Embryonic facial prominence (tissue), 1 donor: ENCODE data around the gene USP46.

Source experiments
- DNase-seq: peaks from one replicate; pipeline ENCODE4 v3.0.0-alpha.2; 2016; ENCODE audit errors: extremely low spot score

USP46 gene, protein sequence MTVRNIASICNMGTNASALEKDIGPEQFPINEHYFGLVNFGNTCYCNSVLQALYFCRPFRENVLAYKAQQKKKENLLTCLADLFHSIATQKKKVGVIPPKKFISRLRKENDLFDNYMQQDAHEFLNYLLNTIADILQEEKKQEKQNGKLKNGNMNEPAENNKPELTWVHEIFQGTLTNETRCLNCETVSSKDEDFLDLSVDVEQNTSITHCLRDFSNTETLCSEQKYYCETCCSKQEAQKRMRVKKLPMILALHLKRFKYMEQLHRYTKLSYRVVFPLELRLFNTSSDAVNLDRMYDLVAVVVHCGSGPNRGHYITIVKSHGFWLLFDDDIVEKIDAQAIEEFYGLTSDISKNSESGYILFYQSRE

GRCh38 chr4:52659001-52659721 lies at the start of gene USP46:
USP46 (minus strand) TSS chr4:52659301; CDS start chr4:52659150, 151 bp downstream.
- DNase-seq, result peak; percentile 47

DNA sequence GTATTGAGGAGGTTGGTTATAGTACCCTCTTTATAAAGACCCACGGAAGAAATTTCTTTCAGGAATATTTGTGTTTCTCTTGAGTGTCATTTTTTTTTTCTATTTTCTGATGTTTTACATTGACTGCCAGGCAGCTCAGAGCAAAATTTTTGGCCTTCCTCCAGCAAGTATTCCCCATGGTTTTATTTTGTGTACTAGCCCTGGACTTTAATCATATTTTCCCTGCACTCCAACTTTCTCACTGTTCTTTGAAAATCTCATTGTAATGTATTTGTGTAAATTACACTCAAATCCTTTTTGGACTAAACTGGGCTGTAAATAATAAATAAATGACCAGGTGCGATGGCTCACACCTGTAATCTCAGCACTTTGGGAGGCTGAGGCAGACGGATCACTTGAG lies 45.6 kb upstream of the USP46 start:
- DNase-seq, result no peak

- DNase-seq, result no peak
Observed at GRCh38 chr4:52704133-52704532, 45.0 kb upstream of the USP46 start.

GRCh38 chr4:52701207-52701606 lies 42.1 kb upstream of the USP46 start:
- DNase-seq, result no peak

GRCh38 chr4:52694936-52695335 lies 35.8 kb upstream of the USP46 start:
- no peak for DNase-seq

DNA sequence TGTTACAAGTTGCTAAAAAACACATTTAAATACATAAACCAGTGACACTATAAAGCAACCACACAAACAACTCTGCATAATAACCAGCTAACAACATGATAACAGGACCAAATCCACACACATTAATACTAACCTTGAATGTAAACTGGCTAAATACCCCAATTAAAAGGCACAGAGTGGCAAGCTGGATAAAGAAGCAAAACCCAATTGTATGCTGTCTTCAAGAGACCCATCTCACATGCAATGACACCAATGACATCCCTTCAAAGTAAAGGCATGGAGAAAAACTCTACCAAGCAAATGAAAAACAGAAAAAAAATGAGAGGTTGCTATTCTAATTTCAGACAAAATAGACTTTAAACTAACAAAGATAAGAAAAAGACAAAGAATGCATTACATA lies 34.4 kb upstream of the USP46 start:
- no peak for DNase-seq

DNA sequence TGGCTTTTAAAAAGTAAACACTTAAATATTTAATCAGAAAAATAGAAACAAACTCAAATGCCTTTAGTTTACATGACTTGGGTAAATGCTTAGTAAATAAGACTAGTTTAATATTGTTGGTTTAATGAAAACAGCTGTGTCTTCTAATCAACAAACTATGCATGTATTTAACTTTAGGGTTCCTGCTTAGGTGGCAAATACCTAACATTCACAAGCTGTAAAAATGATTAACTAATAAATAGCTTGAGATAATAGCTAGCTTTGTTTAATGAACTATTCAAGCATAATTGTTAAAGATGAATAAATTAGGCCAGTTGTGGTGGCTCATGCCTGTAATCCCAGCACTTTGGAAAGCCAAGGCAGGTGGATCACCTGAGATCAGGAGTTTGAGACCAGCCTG lies 30.0 kb upstream of the USP46 start:
- DNase-seq, result no peak

DNA sequence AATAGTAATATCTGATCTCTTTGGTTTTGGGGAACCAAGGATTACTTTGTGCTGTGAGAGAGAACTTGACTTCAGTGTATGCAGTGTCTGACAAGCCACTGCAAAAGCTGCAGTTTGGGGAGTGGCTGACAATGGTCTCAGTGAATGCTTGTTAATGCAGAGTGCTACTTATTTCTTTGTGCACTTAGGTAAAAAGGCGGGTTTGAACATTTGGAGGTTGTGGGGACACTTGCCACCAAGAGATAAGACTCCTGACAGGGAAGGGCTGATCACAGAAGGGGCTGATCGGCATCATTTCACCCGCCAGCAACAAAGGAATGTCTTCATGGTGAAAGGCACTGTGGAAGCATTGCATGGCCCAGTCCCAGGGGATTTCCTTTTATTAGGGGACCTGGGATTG lies 28.6 kb upstream of the USP46 start:
- DNase-seq, result no peak

GRCh38 chr4:52685316-52685715 lies 26.2 kb upstream of the USP46 start:
- DNase-seq, result no peak

GRCh38 chr4:52684896-52685295 lies 25.8 kb upstream of the USP46 start:
- no peak for DNase-seq

DNA sequence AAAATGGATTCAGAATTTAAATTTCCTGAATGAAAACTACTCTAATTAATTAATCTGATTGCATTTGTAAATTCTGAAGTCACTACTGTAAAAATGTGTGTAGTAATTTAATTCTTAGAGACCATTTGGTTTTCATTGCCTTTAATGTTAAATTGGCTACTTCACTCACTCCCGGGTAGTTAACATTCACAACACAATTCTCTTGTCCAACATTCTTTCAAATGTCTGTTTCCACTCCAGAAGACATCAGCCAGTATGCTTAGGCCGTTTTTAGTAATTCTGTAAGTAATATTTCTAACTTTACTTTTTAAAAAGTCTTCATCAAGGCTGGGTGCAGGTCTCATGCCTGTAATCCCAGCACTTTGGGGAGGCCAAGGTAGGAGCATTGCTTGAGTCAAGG lies 21.3 kb upstream of the USP46 start:
- no peak for DNase-seq

DNA sequence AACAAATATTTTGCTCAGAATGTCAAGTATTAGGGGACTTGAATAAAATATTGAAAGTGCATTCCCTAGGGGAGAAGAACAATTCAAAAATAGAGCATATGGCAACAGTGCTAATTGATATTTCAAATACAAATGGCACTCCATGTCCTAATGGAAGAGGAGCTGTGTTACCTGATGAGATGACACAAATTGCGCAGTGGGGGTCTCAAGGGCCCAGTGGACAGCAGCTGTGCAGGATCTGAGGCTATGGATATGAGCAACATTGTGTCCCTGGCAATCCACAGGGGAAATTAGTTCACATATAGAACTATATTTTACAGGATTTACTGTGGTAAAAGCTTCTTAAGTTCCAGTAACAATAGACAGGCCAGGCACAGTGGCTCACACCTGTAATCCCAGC lies 17.4 kb upstream of the USP46 start:
- no peak for DNase-seq

DNA sequence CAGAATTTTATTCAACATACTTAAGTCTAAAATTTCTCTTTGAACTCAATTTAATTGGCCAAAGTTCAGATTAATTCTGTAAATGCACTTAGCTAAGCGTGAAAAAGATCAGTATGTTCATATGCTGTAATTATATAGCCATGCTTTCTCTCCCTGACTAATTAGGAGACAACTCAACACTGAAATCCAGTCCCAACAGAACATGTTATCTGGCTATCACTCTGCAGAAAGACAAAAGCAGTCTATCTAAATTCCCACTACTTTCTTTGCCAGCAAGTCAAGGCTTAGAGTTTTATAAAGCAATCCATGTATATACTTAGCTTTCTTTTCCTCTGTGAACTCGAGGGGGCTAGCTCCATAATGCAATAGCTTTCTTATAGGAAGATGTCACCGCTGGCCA lies 16.0 kb upstream of the USP46 start:
- no peak for DNase-seq

DNA sequence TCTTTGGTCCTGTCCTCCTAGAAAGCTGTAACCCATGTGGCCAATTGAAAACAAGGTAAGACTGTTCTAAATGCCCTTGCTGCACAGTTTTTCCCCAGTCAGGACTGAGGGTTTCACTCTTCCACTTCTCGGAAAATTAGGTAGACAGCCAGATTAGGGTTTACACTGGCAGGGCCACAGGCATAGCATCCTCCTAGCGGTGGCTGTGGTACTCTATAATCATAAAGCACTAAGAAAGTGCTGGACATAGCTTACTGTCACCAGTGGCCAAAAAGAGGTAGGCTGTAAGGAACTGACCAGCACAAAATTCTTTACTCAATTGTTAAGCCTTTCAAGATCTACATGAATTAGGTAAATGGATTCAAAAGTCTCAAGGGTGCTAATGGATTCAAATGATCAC lies 11.6 kb upstream of the USP46 start:
- no peak for DNase-seq

- no peak for DNase-seq
Observed at GRCh38 chr4:52670121-52670520, 11.0 kb upstream of the USP46 start.

DNA sequence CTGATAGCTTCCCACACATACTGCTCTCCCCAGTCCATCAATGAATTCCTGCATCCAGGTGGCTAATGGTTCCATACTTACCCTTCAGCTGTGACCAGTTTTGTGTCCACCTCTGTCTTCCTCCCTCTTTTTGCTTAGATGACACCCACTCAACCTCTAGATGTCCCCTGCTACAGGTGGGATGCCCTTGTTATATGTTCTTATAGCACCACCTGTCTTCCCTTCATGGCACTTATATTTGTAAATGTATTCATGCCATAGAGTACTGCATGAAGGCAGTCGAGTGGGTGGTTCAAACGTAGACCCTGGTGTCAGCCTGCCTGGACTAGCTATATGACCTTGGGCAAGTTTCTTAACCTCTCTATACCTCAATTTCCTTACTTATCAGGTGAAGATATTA lies 6.5 kb upstream of the USP46 start:
- DNase-seq, result no peak

DNA sequence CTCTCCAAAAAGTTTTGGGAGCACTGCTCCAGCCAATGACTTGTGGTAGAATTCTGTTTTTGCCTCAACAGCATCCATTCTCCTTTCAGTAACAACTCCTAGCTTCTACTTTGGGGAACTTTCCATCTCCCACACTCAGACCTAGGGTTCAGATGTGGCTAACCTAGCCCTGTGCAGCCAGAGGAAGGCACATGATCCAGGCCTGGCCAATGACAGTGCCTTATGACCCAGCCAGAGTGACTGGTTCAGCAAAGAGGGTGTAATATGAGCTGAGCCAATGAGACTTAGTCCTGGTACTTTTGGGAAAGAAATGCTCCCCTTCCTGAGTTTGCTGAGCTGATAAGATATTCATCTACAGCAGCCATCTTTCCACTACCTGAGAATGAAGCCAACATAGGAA lies 5.4 kb upstream of the USP46 start:
- DNase-seq, result no peak

GRCh38 chr4:52661966-52662690 lies 3.0 kb upstream of the USP46 start:
- DNase-seq, result no peak

DNA sequence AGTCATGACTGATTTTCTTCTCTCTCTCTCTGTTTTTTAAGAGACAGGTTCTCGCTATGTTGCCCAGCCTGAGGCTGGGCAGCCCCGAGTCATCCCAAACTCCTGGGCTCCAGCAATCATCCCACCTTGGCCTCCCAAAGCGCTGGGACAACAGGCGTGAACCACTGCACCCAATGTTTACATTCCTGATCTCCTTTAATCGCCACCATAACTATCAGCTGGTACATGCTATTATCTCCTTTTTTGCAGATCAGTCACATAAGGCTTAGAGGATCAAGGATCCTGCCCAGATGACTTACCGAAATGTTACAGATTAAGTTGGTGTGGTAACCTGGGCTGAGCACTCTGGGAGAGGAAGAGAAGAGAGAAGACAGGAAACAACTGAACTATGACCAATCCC lies 1.5 kb upstream of the USP46 start:
- no peak for DNase-seq

- no peak for DNase-seq
Observed at GRCh38 chr4:52659722-52660261, 691 bp upstream of the USP46 start.

- DNase-seq, result no peak
Observed at GRCh38 chr4:52658641-52659000, 480 bp downstream of the USP46 start.
